Kidney capillary endothelial cell (primary cell): ENCODE results near the gene RETREG2.
A peak's percentile ranks its signal among the peaks of the same experiment; 100 is the strongest.

Source experiments
- DNase-seq: peaks from one replicate; pipeline ENCODE4 v3.0.0-alpha.2; 2018; ENCODE audit warnings: low spot score

The RETREG2 gene

GRCh38 chr2:219169930-219170654 lies 8.0 kb upstream of the RETREG2 start, which contains the start of gene SLC23A3:
Gene SLC23A3 (minus strand): TSS chr2:219170029. CDS start chr2:219169984, 45 bp downstream.
- DNase-seq: no peak

DNA sequence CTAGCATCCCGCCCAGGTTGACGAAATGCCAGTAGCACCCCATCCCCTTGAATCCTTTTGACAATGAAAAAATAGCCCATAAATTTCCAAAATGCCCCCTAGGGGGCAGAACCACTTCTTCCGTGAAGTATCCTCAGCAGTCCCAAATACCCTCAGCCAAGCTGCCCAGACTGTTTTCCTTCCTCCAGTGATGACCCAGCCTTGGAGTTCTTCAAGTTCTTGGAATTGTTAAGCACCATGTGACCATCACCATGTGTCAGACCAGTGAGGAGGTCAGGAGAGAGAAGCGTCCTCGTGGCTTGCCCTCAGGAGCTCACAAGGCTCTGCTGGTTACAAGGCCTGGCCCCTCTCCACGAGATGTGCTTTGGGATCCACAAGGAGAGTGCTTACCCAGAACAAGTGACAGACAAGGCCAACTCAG lies 6.8 kb upstream of the RETREG2 start:
- DNase-seq: peak; percentile 73

GRCh38 chr2:219172231-219173154 lies 5.6 kb upstream of the RETREG2 start:
- no peak for DNase-seq

DNA sequence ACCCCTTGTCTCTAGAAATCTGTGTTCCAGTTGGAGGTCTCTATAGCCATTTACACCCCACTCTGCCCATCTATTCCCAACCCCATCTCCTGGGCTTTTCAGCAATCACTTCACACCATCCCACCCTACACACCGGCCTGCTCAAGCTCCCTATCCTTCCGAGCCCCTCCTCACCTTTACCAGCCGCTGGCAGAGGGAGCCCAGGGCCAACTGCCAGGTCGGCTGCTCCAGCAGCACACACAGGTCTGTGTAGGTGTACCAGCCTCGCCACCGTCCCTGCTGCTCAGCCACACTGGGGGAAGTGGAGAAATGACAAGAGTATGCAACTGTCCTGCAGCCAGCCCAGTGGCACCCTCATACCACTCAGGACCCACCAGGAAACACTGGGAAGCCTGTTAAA lies 4.9 kb upstream of the RETREG2 start:
- no peak for DNase-seq

DNA sequence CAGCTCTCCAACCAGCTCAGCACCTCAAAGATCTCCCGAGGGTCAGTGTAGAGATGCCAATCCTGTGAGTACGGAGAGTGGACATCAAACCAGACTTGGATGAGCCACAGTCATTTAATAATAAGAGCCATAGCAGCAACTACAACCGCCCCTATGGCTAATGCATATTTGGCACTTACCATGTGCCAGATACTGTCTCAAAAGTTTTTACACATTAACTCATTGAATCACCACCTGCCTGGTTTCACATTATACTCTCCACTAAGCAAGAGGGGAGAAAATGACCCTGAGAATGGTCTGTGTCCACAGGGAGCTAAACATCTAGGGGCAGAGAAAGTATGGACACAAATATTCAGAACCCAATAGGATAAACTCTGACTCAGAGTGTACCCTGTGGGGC lies 3.9 kb upstream of the RETREG2 start:
- no peak for DNase-seq

- DNase-seq: no peak
Measured at GRCh38 chr2:219174801-219175200, 3.3 kb upstream of the RETREG2 start.

- DNase-seq: no peak
Measured at GRCh38 chr2:219175486-219175885, 2.6 kb upstream of the RETREG2 start.

DNA sequence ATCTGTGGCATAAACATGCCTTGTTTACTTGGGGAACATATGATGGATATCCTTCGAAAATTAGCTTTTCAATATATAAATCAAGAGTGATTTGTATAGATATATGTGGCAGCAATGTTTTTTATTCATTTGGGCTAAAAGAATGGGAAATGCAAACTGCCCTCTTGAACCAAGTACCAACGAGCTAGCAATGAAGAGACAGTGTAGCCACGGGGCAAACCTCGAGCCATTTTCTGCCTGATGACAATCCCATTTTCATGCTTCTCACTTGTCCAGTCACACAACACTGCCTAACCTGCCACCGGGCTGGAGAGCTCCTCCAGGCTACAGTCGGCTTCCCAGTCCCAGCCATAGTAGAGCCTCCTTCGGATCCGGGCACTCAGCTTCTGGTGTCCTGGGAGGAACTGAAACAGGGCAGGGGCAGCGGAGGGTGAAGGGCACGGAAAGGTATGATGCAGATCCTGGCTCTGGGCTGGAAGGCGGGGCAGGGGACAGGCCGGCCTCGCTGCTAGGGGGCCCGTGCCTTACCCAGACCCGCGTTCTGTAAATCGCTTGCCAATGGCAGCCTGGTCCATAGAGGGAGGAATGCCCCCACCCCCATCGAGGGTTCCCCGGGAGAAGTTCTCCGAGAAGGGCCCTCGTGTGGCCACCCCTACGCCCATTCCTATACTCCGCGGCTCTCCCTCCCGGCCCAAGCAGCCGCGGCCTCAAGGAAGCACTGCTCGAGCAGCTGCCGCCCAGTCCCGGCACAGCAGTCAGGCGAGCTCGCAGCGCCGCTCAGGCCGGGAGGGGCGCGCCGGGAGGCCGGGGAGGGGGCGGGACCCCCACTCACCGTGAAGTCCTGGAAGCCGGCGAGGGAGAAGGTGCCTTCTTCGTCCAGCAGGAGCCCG lies 1.9 kb upstream of the RETREG2 start:
- peak; percentile 23 for DNase-seq

DNA sequence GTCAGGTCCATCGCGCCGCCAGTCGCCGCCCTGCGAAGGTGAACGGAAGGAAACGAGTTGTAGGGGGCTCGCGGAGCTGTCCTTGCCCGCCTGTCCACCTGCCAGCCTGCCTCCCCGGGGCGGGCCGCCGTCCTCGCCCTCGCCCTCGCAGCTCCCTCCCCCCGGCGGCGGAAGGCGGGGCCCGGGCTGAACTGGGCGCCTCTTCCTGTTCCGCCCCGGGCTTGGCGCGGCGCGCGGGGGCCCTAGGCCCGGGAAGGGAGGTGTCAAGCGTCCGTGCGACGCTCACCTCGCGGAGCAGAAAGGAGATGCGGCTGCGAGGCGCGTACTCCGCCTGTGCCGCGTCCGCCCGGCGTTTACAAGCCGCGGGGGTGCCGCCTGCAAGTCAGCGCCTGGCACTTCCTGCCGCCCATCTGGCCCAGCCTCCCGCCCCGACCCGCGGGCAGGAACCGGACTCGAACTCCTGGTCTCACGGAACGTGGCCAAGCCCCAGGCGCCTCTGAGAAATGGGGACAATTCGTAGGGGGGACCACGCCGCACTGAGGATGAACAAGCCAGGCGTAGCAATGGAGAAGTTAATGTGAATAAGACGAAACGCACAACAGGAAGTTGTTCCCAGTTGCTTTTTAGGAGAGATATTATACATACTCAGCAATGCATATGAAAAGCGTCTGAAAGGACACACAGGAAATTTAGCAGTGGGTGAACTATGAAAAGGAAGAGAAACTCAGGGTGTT lies 1.1 kb upstream of the RETREG2 start, which contains the start of gene CNPPD1:
Gene CNPPD1 (minus strand): TSS at position 108 of the 734 bp plus-strand sequence. CDS start 97 bp downstream, at position 11.
- DNase-seq: peak; percentile 73

DNA sequence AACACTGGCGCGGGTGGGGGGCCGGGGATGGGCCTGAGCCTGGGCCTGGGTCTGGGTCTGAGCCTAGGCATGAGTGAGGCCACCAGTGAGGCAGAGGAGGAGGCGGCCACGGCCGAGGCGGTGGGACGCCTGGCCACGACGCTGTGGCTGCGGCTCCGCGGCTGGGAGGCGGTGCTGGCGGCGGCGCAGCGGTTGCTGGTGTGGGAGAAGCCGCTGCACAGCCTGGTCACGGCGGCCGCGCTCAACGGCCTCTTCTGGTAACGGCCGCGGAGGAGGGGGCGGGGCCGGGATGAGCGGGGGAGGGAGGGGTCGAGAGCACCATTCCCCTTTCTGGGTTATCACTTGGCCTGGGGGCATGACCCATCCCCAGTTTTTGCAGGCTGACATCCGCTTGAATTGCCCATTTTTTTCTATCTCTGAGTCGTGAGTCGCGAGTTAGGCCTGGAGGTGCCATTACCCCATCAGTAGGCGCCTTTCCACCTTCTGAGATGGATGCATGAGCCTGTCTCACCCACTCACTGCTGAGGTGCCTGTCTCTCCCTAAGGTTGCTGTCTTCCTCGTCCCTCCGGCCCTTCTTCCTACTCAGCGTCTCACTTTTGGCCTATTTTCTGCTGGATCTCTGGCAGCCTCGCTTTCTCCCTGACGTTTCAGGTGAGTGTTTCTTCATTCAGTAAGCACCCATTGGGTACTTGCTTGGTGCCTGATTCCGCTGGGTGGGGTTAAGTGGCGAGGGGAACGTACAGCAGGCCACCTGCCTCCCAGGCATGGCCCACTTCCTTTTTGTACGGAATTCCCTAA lies 501 bp downstream of the RETREG2 start:
- DNase-seq: no peak

GRCh38 chr2:219179601-219180465 lies 1.8 kb downstream of the RETREG2 start:
- no peak for DNase-seq

- DNase-seq: no peak
Measured at GRCh38 chr2:219180961-219181360, 2.9 kb downstream of the RETREG2 start.

DNA sequence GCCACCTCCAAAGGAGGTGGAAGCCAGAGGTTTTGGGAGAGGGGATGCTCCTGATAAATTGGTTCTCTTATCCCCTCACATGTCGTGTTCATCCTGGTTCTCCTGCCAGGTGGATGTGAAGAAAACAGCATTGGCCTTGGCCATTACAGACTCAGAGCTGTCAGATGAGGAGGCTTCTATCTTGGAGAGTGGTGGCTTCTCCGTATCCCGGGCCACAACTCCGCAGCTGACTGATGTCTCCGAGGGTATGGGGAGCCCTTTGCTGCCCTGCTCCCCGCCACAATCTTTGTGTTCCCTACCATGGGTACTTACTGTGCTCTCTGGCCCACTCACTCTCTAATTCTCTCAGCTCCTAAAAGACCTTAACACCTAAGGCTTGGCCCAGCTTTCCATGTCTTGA lies 3.5 kb downstream of the RETREG2 start:
- no peak for DNase-seq

GRCh38 chr2:219182331-219183150 lies 4.5 kb downstream of the RETREG2 start:
- no peak for DNase-seq

DNA sequence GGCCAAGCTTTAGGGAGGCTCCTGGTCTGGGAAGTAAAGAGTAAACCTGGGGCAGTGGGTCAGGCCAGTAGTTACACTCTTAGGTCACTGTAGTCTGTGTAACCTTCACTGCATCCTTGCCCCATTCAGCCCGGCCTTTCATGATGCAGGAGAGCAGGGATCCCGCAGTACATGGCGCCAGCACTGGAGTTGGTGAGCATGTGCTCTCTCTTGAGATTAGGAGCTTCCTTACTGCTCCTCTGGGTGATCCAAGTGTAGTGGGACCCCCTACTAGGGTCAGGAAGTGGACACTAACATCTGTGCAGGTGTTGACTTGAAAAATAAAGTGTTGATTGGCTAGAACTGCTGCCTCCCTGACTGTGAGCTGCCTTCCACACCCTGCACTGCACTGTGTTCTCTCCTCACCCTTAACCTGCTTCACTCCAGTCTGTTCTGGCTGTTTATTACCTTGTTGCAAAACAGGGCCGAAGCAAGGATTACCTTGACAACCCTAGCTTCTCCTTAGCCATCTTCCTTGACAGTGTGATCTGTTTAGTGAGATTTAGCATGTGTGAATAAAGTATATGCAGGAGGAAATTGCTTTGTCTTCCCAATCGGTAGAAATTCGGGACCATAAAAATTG lies 5.2 kb downstream of the RETREG2 start:
- DNase-seq: no peak

DNA sequence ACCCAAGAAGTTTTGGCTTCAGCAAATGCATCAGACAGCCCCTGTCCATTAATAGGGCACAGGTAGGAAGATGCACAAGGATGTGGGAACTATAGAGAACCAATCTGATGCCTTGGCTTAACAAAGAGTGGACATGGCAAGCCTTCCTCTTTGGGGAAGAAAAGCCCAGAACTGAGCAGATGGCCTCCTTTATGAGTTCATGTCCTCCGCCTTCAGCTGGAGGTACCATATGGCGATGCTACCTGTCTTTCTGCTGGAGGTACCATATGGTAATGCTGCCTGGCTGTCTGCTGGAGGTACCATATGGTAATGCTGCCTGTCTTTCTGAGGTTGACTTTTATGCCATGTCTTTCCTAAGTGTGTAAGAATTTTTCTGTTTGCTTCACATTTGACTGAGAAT lies 6.0 kb downstream of the RETREG2 start:
- DNase-seq: no peak

GRCh38 chr2:219186754-219187456 lies 8.8 kb downstream of the RETREG2 start:
- no peak for DNase-seq
